Coronary artery (tissue), 2 donors: ENCODE measurements around the gene EXOC6B.

Source experiments
- DNase-seq: peaks from one replicate; pipeline ENCODE4 v3.0.0-alpha.2; 2017; ENCODE audit warnings: low spot score
- H3K27ac ChIP-seq, 2 donors: fragments of 200-600 bp; sonication (generic); one replicate each; pipeline ENCODE4 v1.5.1; 2016 to 2019
- H3K4me3 ChIP-seq: fragments of 200-600 bp; sonication (generic); 2 replicates; pipeline ENCODE4 v1.5.1; 2016; ENCODE audit warnings: mild to moderate bottlenecking, moderate library complexity
- CTCF ChIP-seq: fragments of 200-600 bp; sonication (generic); IDR thresholded peaks from one replicate; pipeline ENCODE4 v1.5.1; 2019; ENCODE audit warnings: antibody characterized with exemption

The EXOC6B gene

GRCh38 chr2:72126186-72127100 lies 699.4 kb downstream of the EXOC6B start:
- Histone ChIP-seq H3K4me3 (no peak overlapping the region), H3K27ac (no peak overlapping the region)
- no peak for TF ChIP-seq CTCF
- peak; percentile 65 for DNase-seq
